K562 (cell line): ENCODE results near the gene PIH1D1. TPM values are rescaled to one million over a fixed set of nuclear protein-coding genes. Genes with fewer than 3 reads are reported as not detected.

Experiments used
- BRD4 ChIP-seq: fragments of 200-600 bp; sonication (generic); IDR thresholded peaks from 2 replicates; pipeline ENCODE4 v1.6.1; 2017; ENCODE audit warnings: inconsistent platforms
- CBFB ChIP-seq: sonication (generic); formaldehyde crosslinking; IDR thresholded peaks from 2 replicates; pipeline ENCODE4 v1.4.0; 2020; ENCODE audit warnings: mild to moderate bottlenecking, missing genetic modification reagents
- CGGBP1 ChIP-seq: fragments of 250-450 bp; sonication (Bioruptor Pico); IDR thresholded peaks from 2 replicates; pipeline ENCODE4 v1.9.0; 2021; ENCODE audit warnings: mild to moderate bottlenecking
- DMBX1 ChIP-seq: fragments of 250-450 bp; sonication (Bioruptor Pico); IDR thresholded peaks from 2 replicates; pipeline ENCODE4 v1.8.0; 2022; ENCODE audit warnings: inconsistent platforms, mild to moderate bottlenecking, moderate library complexity, borderline replicate concordance
- KAT8 ChIP-seq: fragments of 450-650 bp; IDR thresholded peaks from 2 replicates; pipeline ENCODE4 v1.6.1; 2016; ENCODE audit warnings: low read depth, mild to moderate bottlenecking
- MAZ ChIP-seq, 2 experiments: fragments of 450-650 bp in 1 of 2; sonication (generic) in 1 of 2; formaldehyde crosslinking; IDR thresholded peaks in 1 of 2; conservative IDR thresholded peaks in 1 of 2; 2 replicates each; pipeline versions ENCODE4 v1.4.0 to v1.5.0; 2020; ENCODE audit warnings: mild to moderate bottlenecking in 1 of 2, missing genetic modification reagents in 1 of 2
- MXI1 ChIP-seq: IDR thresholded peaks from 2 replicates; pipeline ENCODE4 v1.6.1; 2011; ENCODE audit warnings: low read depth, mild to moderate bottlenecking, improper control_type of control experiment, low read length
- NR3C1 ChIP-seq: sonication (generic); formaldehyde crosslinking; IDR thresholded peaks from 2 replicates; pipeline ENCODE4 v1.8.1; 2022; ENCODE audit warnings: missing genetic modification reagents
- PTBP1 ChIP-seq: fragments of 200-400 bp; formaldehyde crosslinking; IDR thresholded peaks from 2 replicates; pipeline ENCODE4 v1.6.1; 2017; ENCODE audit warnings: low read depth, low read length
- PYGO2 ChIP-seq: fragments of 450-650 bp; IDR thresholded peaks from 2 replicates; pipeline ENCODE4 v1.6.1; 2016; ENCODE audit warnings: mild to moderate bottlenecking, missing genetic modification characterization, moderate library complexity, missing compliant biosample characterization
- RBBP5 ChIP-seq: fragments of 200-600 bp; sonication (generic); IDR thresholded peaks from 2 replicates; pipeline ENCODE4 v1.6.1; 2012; ENCODE audit warnings: borderline replicate concordance, mild to moderate bottlenecking, low read length, control low read depth, inconsistent platforms; ENCODE audit not compliant: insufficient read depth, poor library complexity, severe bottlenecking
- SIN3A ChIP-seq, 2 experiments: fragments of 150-350 bp in 1 of 2; IDR thresholded peaks; 2 replicates each; pipeline ENCODE4 v1.6.1; 2011 to 2016; ENCODE audit warnings: borderline replicate concordance in 2 of 2, low read depth in 2 of 2, low read length in 2 of 2, mild to moderate bottlenecking in 2 of 2, moderate library complexity in 2 of 2; ENCODE audit not compliant: control insufficient read depth in 1 of 2
- TEAD1 ChIP-seq, 2 experiments: fragments of 450-650 bp in 1 of 2; sonication (generic) in 1 of 2; formaldehyde crosslinking; IDR thresholded peaks; 2 replicates each; pipeline versions ENCODE4 v1.4.0 to v1.8.0; 2020 to 2022; ENCODE audit warnings: mild to moderate bottlenecking in 2 of 2, missing genetic modification reagents in 1 of 2
- TOE1 ChIP-seq, 2 experiments: fragments of 450-650 bp in 1 of 2; sonication (generic) in 1 of 2; formaldehyde crosslinking in 1 of 2; IDR thresholded peaks; 2 replicates each; pipeline versions ENCODE4 v1.7.1 to v1.8.0; 2016 to 2022; ENCODE audit warnings: borderline replicate concordance in 2 of 2, mild to moderate bottlenecking in 2 of 2, antibody characterized with exemption in 1 of 2, inconsistent platforms in 1 of 2, low read depth in 1 of 2, missing genetic modification reagents in 1 of 2, moderate library complexity in 1 of 2
- XRCC4 ChIP-seq: IDR thresholded peaks from one replicate; pipeline ENCODE4 v1.6.1; 2011; ENCODE audit not compliant: insufficient read depth, insufficient read length; ENCODE audit errors: extremely low read depth
- ZBTB7A ChIP-seq: IDR thresholded peaks from 2 replicates; pipeline ENCODE4 v1.6.1; 2011; ENCODE audit warnings: low read depth, mild to moderate bottlenecking, low read length, moderate library complexity, borderline replicate concordance; ENCODE audit not compliant: control insufficient read depth
- ZNF212 ChIP-seq: fragments of 450-650 bp; formaldehyde crosslinking; IDR thresholded peaks from 2 replicates; pipeline ENCODE4 v1.4.0; 2020; ENCODE audit warnings: mild to moderate bottlenecking
- ZNF232 ChIP-seq: sonication (generic); formaldehyde crosslinking; IDR thresholded peaks from 2 replicates; pipeline ENCODE4 v1.8.0; 2022; ENCODE audit warnings: mild to moderate bottlenecking, missing genetic modification reagents
- ZNF395 ChIP-seq: fragments of 200-800 bp; sonication (Bioruptor generic); IDR thresholded peaks from 2 replicates; pipeline ENCODE4 v1.6.1; 2017; ENCODE audit warnings: missing genetic modification characterization, missing compliant biosample characterization
- ZNF444 ChIP-seq: fragments of 250-450 bp; sonication (Bioruptor Pico); IDR thresholded peaks from 2 replicates; pipeline ENCODE4 v1.4.0; 2020; ENCODE audit warnings: mild to moderate bottlenecking, moderate library complexity
- ZNF717 ChIP-seq: fragments of 250-450 bp; sonication (Bioruptor Pico); IDR thresholded peaks from 2 replicates; pipeline ENCODE4 v1.5.0; 2021
- polyA plus RNA-seq, 8 experiments: library from polyadenylated mRNA; depleted of rRNA in 4 of 8; stranded (reverse) in 5 of 8; unstranded in 3 of 8; fragments of >200 nt; fragmentation: Nextera tagmentation in 2 of 8; fragmentation: Illumina TruSeq in 1 of 8; extraction: Ambion mirVana in 2 of 8; extraction: Trizol in 1 of 8; gene quantifications; 2 replicates each; pipeline versions ENCODE4 v1.2.1 to v1.2.3, GENCODE V29; 2011 to 2014; ENCODE audit warnings: inconsistent platforms in 1 of 8, missing spikeins in 1 of 8
- total RNA-seq, 7 experiments: library from RNA; depleted of rRNA in 6 of 7; stranded (reverse); fragments of >200 nt in 6 of 7; fragmentation: Illumina TruSeq in 2 of 7; extraction: Trizol in 2 of 7; gene quantifications; 2 replicates each; pipeline versions ENCODE4 v1.2.1 to v1.2.3, GENCODE V29; 2011 to 2021; ENCODE audit warnings: low replicate concordance in 1 of 7
- TF ChIP-seq, protein P1 (sequence below): fragments of 250-450 bp; sonication (Bioruptor Pico); IDR thresholded peaks from 2 replicates; pipeline ENCODE4 v1.8.0; 2022; ENCODE audit warnings: inconsistent platforms

The PIH1D1 gene
- total and polyA plus RNA-seq, 9 of the 15 experiments (the other 6 are each of a cell fraction or from before 2014, with no cell fraction given), result 26.5 to 224 (median 137) TPM

DNA sequence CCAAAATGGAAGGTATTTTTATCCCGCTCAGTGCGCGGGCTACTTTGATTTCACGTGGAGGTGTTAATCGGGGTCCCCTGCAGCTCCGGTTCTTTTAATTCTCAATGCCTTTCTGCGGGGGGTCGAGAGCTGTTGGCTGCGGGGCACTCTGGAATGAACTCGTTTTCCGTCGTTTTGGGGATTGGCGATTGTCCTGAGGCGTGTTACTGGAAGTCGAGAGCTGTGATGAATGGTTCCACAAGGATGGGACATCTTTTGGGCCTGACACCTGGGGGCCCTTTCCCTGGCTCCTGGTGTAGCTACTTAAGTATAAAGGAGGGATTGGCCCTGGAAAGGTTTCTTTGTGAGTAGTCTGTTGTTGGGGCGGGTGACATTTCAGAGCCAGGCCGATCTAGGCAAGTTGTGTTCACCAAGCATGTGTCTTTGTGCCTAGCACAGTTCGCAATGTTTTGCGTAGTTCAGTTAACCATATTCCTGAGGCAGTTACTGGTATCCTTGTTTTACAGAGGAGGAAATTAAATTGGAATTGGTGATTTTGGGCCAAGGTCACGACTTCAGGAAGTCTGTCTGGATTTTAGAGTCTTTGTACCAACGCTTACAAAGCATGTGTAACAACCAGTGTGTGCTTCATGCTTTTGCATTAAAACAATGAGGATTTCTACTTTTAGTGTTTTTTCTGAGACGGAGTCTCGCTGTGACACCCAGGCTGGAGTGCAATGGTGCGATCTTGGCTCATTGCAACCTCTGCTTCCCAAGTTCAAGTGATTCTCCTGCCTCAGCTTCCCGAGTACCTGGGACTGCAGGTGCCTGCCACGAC lies 36.6 kb upstream of the PIH1D1 start (continued):
- TF ChIP-seq ZNF717 (CRISPR knock-in tag) (no peak), PYGO2 (tag) (no peak), ZNF444 (CRISPR knock-in tag) (no peak), ZNF232 (no peak), TEAD1 (CRISPR knock-in tag; IDR thresholded peaks at IDR 0.05) (no peak), DMBX1 (CRISPR knock-in tag) (no peak), MXI1 (0 out of 2 replicates have a peak, but pooled peaks have one; percentile 46), CBFB (CRISPR knock-in tag) (peak; percentile 72; the same call in 1 of the 2 replicates), RBBP5 (peak; percentile 3), TOE1 (IDR thresholded peaks at IDR 0.05; ENCODE audit: borderline replicate concordance) (no peak), TOE1 (CRISPR knock-in tag; IDR thresholded peaks at IDR 0.05; ENCODE audit: borderline replicate concordance, low read depth) (no peak), CGGBP1 (CRISPR knock-in tag) (no peak), KAT8 (no peak), ZNF395 (CRISPR knock-in tag) (peak; percentile 57; the same call in 1 of the 2 replicates), PTBP1 (no peak), XRCC4 (no peak), NR3C1 (CRISPR knock-in tag) (no peak), SIN3A (IDR thresholded peaks at IDR 0.05; ENCODE audit: borderline replicate concordance in 2 of 2, control insufficient read depth in 1 of 2, low read depth in 2 of 2, low read length in 2 of 2) (peak in 1 of 2 experiments; percentile 6; a peak in 1 of 4 replicates), MAZ (CRISPR knock-in tag; conservative IDR thresholded peaks at IDR 0.05 in 1 of 2, IDR thresholded peaks at IDR 0.05 in 1 of 2) (no peak), ZNF212 (no peak), ZBTB7A (peak; percentile 42; the same call in 1 of the 2 replicates), BRD4 (0 out of 2 replicates have a peak, but pooled peaks have one; percentile 10)
- TF ChIP-seq, protein P1, sequence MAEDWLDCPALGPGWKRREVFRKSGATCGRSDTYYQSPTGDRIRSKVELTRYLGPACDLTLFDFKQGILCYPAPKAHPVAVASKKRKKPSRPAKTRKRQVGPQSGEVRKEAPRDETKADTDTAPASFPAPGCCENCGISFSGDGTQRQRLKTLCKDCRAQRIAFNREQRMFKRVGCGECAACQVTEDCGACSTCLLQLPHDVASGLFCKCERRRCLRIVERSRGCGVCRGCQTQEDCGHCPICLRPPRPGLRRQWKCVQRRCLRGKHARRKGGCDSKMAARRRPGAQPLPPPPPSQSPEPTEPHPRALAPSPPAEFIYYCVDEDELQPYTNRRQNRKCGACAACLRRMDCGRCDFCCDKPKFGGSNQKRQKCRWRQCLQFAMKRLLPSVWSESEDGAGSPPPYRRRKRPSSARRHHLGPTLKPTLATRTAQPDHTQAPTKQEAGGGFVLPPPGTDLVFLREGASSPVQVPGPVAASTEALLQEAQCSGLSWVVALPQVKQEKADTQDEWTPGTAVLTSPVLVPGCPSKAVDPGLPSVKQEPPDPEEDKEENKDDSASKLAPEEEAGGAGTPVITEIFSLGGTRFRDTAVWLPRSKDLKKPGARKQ, result no peak
